Measurements from ENCODE around the gene NUDT14.

Gene NUDT14

DNA sequence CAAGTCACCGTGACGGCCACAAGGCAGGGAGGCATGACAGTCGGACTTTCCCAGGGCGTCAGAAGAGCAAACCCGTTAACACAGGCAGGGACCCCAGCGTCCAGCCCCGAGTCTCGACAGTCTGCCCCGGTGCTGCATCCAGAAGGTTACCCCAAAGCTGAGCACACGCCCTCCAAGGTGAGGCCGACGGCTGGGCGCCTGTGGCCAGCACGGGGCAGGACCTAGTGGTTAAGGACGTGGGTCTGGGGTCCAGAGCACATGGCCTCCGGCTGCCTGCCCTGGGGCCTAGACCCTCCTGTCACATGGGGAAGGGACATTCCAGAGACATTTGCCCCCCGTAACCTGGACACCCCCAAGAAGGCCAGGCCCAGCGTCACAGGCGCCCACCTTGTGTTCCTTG is 37.5 kb upstream of the NUDT14 start:
- H3K9me3 ChIP-seq (ENCODE audit: insufficient read depth, low read depth, low read length): peaks cover 12% of the 10 kb centered on the region
- H2AK5ac ChIP-seq (ENCODE audit: low read length): no peak overlapping the region
- H3K4ac ChIP-seq (ENCODE audit: low read depth, low read length): no peak overlapping the region
- H4K8ac ChIP-seq (ENCODE audit: low read depth, low read length): no peak overlapping the region
- no peak overlapping the region for H2BK12ac ChIP-seq (ENCODE audit: low read length)
- no peak overlapping the region for H3K4me3 ChIP-seq (ENCODE audit: low read depth, low read length)
- H3K23ac ChIP-seq (ENCODE audit: low read length): no peak overlapping the region
- peaks cover 41 to 52% of the 10 kb centered on the region in 2 experiments for H3K36me3 ChIP-seq (ENCODE audit: control insufficient read depth in 1 of 2, insufficient read depth in 2 of 2, low read length in 2 of 2)
- no peak overlapping the region for H3K27ac ChIP-seq (ENCODE audit: low read depth, low read length)
- DNase-seq: no peak
- no peak overlapping the region for H3K9ac ChIP-seq (ENCODE audit: low read length)
- H2BK5ac ChIP-seq (ENCODE audit: low read depth, low read length, poor library complexity): no peak overlapping the region
- H3K14ac ChIP-seq (ENCODE audit: low read length): no peak overlapping the region
- no peak overlapping the region for H4K91ac ChIP-seq (ENCODE audit: low read depth, low read length)
- H2AFZ ChIP-seq (ENCODE audit: insufficient read depth, low read length, poor library complexity): no peak overlapping the region
- H3K79me1 ChIP-seq (ENCODE audit: low read length): no peaks in the 10 kb centered on the region
- no peak overlapping the region for H3K4me2 ChIP-seq (ENCODE audit: low read length)
- H3K18ac ChIP-seq (ENCODE audit: low read length): no peak overlapping the region
- no peak overlapping the region for H4K12ac ChIP-seq (ENCODE audit: low read depth, low read length)
- H3K4me1 ChIP-seq (ENCODE audit: control insufficient read depth in 1 of 2, insufficient read depth in 2 of 2, low read length in 2 of 2): no peaks in the 10 kb centered on the region
- WGBS (ENCODE audit: extremely low coverage, insufficient coverage, insufficient read length): no CpG with 5 or more reads among the region's 19 CpGs
- no peak overlapping the region for H2BK120ac ChIP-seq (ENCODE audit: insufficient read depth, low read length, poor library complexity)
- no peaks in the 10 kb centered on the region for H3K27me3 ChIP-seq (ENCODE audit: insufficient read depth, low read length)
- H3K79me2 ChIP-seq (ENCODE audit: control insufficient read depth, insufficient read depth, low read length, poor library complexity): no peaks in the 10 kb centered on the region

DNA sequence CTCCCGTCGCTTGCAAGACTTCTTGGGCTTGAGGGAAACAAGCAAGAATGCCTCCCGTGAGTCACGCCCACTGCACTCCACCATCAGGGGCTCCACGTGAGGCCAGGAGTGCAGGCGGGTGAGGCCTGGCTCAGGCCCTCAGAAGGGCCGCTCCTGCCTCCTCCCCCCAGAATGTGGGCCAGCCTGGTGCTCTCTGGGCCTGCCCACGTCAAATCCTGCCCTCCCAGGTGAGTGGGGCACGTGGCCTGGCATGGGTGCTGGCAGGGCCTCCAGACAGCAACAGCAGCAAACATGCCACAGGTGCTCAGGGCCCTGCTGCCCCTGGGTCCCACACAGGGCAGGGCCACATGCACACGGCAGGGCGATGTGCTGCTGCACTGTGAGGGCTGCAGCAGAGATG is 36.7 kb upstream of the NUDT14 start:
- no peak overlapping the region for H3K27ac ChIP-seq (ENCODE audit: low read depth, low read length)
- no peaks in the 10 kb centered on the region for H3K79me2 ChIP-seq (ENCODE audit: control insufficient read depth, insufficient read depth, low read length, poor library complexity)

DNA sequence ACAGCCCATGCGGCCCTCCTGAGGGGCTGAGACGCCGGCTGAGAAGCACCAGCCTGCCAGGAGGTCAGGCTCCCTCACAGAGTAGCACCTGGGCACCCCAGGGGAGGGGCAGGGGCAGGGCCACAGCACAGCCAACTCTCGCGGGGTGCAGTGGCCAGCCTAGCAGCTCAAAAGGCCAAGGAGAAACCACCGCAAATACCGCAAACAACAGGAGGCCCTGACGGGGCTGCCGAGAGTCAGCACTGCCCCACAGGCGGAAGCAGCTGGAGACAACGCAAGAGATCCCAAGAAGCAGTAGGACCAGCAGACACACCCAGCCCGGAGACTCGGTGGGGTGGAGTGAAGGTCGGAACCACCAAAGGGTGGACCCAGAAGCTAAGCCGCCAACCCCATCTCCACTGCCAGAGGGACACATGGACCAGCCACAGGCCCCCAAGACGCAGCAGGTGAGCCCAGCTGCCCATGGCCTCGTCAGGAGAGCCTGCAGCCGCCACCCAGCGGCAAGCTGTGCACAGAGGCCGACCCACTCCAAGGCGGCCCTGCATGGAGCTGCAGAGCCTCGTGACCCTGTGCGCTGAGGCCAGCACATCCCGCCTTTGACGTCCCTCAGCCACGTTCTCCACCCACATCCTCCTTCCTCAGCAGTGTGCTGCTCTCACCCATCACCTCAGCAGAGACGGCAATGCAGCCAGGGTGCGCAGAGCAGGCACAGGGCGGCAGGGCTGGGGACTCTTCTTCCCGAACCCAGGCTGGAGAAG is 35.6 kb upstream of the NUDT14 start:
- H4K8ac ChIP-seq (ENCODE audit: low read depth, low read length): no peak overlapping the region
- H3K4me2 ChIP-seq (ENCODE audit: low read length): no peak overlapping the region
- H3K36me3 ChIP-seq (ENCODE audit: control insufficient read depth in 1 of 2, insufficient read depth in 2 of 2, low read length in 2 of 2): peaks cover 34 to 47% of the 10 kb centered on the region in 2 experiments
- H3K4me3 ChIP-seq (ENCODE audit: low read depth, low read length): peak overlapping the region; percentile 25
- H3K4ac ChIP-seq (ENCODE audit: low read depth, low read length): no peak overlapping the region
- H3K23ac ChIP-seq (ENCODE audit: low read length): no peak overlapping the region
- H3K18ac ChIP-seq (ENCODE audit: low read length): no peak overlapping the region
- H3K14ac ChIP-seq (ENCODE audit: low read length): no peak overlapping the region
- H3K9ac ChIP-seq (ENCODE audit: low read length): no peak overlapping the region
- no peak overlapping the region for H4K91ac ChIP-seq (ENCODE audit: low read depth, low read length)
- H2BK5ac ChIP-seq (ENCODE audit: low read depth, low read length, poor library complexity): no peak overlapping the region
- no peaks in the 10 kb centered on the region for H3K79me2 ChIP-seq (ENCODE audit: control insufficient read depth, insufficient read depth, low read length, poor library complexity)
- H2BK120ac ChIP-seq (ENCODE audit: insufficient read depth, low read length, poor library complexity): no peak overlapping the region
- no peak overlapping the region for H4K12ac ChIP-seq (ENCODE audit: low read depth, low read length)
- no peaks in the 10 kb centered on the region for H3K79me1 ChIP-seq (ENCODE audit: low read length)
- H3K27me3 ChIP-seq (ENCODE audit: insufficient read depth, low read length): no peaks in the 10 kb centered on the region
- whole genome bisulfite sequencing (ENCODE audit: extremely low coverage, insufficient coverage, insufficient read length): no CpG with 5 or more reads among the region's 30 CpGs
- no peaks in the 10 kb centered on the region for H3K4me1 ChIP-seq (ENCODE audit: control insufficient read depth in 1 of 2, insufficient read depth in 2 of 2, low read length in 2 of 2)
- H3K9me3 ChIP-seq (ENCODE audit: insufficient read depth, low read depth, low read length): peaks cover 10% of the 10 kb centered on the region
- no peak overlapping the region for H2BK12ac ChIP-seq (ENCODE audit: low read length)
- H2AK5ac ChIP-seq (ENCODE audit: low read length): no peak overlapping the region
- H2AFZ ChIP-seq (ENCODE audit: insufficient read depth, low read length, poor library complexity): no peak overlapping the region
- H3K27ac ChIP-seq (ENCODE audit: low read depth, low read length): no peak overlapping the region
- DNase-seq: no peak

More for the DNA sequence above, 36.7 kb upstream of the NUDT14 start:
- Histone ChIP-seq H4K8ac (ENCODE audit: low read depth, low read length) (no peak overlapping the region), H3K9ac (ENCODE audit: low read length) (no peak overlapping the region), H3K23ac (ENCODE audit: low read length) (no peak overlapping the region), H3K79me1 (ENCODE audit: low read length) (no peaks in the 10 kb centered on the region), H3K36me3 (ENCODE audit: control insufficient read depth in 1 of 2, insufficient read depth in 2 of 2, low read length in 2 of 2) (peaks cover 37 to 49% of the 10 kb centered on the region in 2 experiments), H3K4me1 (ENCODE audit: control insufficient read depth in 1 of 2, insufficient read depth in 2 of 2, low read length in 2 of 2) (no peaks in the 10 kb centered on the region), H3K18ac (ENCODE audit: low read length) (no peak overlapping the region), H3K4ac (ENCODE audit: low read depth, low read length) (no peak overlapping the region), H2AFZ (ENCODE audit: insufficient read depth, low read length, poor library complexity) (no peak overlapping the region), H3K14ac (ENCODE audit: low read length) (no peak overlapping the region), H2BK120ac (ENCODE audit: insufficient read depth, low read length, poor library complexity) (no peak overlapping the region), H3K9me3 (ENCODE audit: insufficient read depth, low read depth, low read length) (peaks cover 10% of the 10 kb centered on the region), H3K27me3 (ENCODE audit: insufficient read depth, low read length) (no peaks in the 10 kb centered on the region), H4K91ac (ENCODE audit: low read depth, low read length) (no peak overlapping the region), H2BK5ac (ENCODE audit: low read depth, low read length, poor library complexity) (no peak overlapping the region), H3K4me2 (ENCODE audit: low read length) (no peak overlapping the region), H3K4me3 (ENCODE audit: low read depth, low read length) (no peak overlapping the region), H2AK5ac (ENCODE audit: low read length) (no peak overlapping the region), H4K12ac (ENCODE audit: low read depth, low read length) (no peak overlapping the region), H2BK12ac (ENCODE audit: low read length) (no peak overlapping the region)
- DNase-seq: no peak
- no CpG with 5 or more reads among the region's 11 CpGs for WGBS (ENCODE audit: extremely low coverage, insufficient coverage, insufficient read length)

DNA sequence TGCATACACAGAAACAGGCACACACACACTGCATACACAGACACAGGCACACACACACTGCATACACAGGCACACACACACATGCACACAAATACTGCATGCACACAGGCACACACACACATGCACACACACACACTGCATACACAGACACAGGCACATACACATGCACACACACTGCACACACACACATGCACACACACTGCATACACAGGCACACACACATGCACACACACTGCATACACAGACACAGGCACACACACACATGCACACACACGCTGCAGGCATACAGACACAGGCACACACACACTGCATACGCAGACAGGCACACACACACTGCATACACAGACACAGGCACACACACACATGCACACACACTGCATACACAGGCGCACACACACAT is 34.5 kb upstream of the NUDT14 start:
- no peaks in the 10 kb centered on the region for H3K27me3 ChIP-seq (ENCODE audit: insufficient read depth, low read length)
- no peak overlapping the region for H4K8ac ChIP-seq (ENCODE audit: low read depth, low read length)
- no peak overlapping the region for H3K18ac ChIP-seq (ENCODE audit: low read length)
- no peak for DNase-seq
- peak overlapping the region; percentile 41 for H3K4me3 ChIP-seq (ENCODE audit: low read depth, low read length)
- no peak overlapping the region for H3K23ac ChIP-seq (ENCODE audit: low read length)
- H4K12ac ChIP-seq (ENCODE audit: low read depth, low read length): no peak overlapping the region
- H3K9me3 ChIP-seq (ENCODE audit: insufficient read depth, low read depth, low read length): peaks cover 10% of the 10 kb centered on the region
- no peak overlapping the region for H3K4ac ChIP-seq (ENCODE audit: low read depth, low read length)
- H4K91ac ChIP-seq (ENCODE audit: low read depth, low read length): no peak overlapping the region
- H2BK5ac ChIP-seq (ENCODE audit: low read depth, low read length, poor library complexity): no peak overlapping the region
- no peak overlapping the region for H3K9ac ChIP-seq (ENCODE audit: low read length)
- no peak overlapping the region for H2BK12ac ChIP-seq (ENCODE audit: low read length)
- H3K27ac ChIP-seq (ENCODE audit: low read depth, low read length): no peak overlapping the region
- no peaks in the 10 kb centered on the region for H3K4me1 ChIP-seq (ENCODE audit: control insufficient read depth in 1 of 2, insufficient read depth in 2 of 2, low read length in 2 of 2)
- H3K79me2 ChIP-seq (ENCODE audit: control insufficient read depth, insufficient read depth, low read length, poor library complexity): no peaks in the 10 kb centered on the region
- no peak overlapping the region for H2AK5ac ChIP-seq (ENCODE audit: low read length)
- H3K36me3 ChIP-seq (ENCODE audit: control insufficient read depth in 1 of 2, insufficient read depth in 2 of 2, low read length in 2 of 2): peaks cover 35 to 39% of the 10 kb centered on the region in 2 experiments
- WGBS (ENCODE audit: extremely low coverage, insufficient coverage, insufficient read length): no CpG with 5 or more reads among the region's 3 CpGs
- H3K14ac ChIP-seq (ENCODE audit: low read length): no peak overlapping the region
- H2BK120ac ChIP-seq (ENCODE audit: insufficient read depth, low read length, poor library complexity): no peak overlapping the region
- no peak overlapping the region for H2AFZ ChIP-seq (ENCODE audit: insufficient read depth, low read length, poor library complexity)
- H3K4me2 ChIP-seq (ENCODE audit: low read length): no peak overlapping the region
- H3K79me1 ChIP-seq (ENCODE audit: low read length): no peaks in the 10 kb centered on the region
